ENCODE measurements around the gene LAG3. TPM values are rescaled to one million over a fixed set of nuclear protein-coding genes. Genes with fewer than 3 reads are reported as not detected.

The LAG3 gene
- total and polyA plus RNA-seq, 2 experiments from 2014 or later = 3.7 to 4.7 TPM

GRCh38 chr12:6807170-6807569, 34.9 kb downstream of the LAG3 start:
- Mint-ChIP-seq H3K36me3 (ENCODE audit: low read depth) (peaks cover 2% of the 10 kb centered on the region; the same call in 1 of the 3 replicates), H3K9me3 (peaks cover 3% of the 10 kb centered on the region), H3K4me3 (no peak overlapping the region), H3K4me1 (peaks cover 18% of the 10 kb centered on the region), H3K27ac (no peak overlapping the region), H3K27me3 (ENCODE audit: insufficient read depth, low read depth, poor library complexity) (peaks cover 3% of the 10 kb centered on the region)
- no peak for DNase-seq (ENCODE audit: low spot score)
- no peak for ATAC-seq
- Histone ChIP-seq H3K9me2 (ENCODE audit: insufficient read depth) (peaks cover 4% of the 10 kb centered on the region; the same call in 1 of the 2 replicates), H3K4me1 (ENCODE audit: insufficient read depth) (peaks cover 16% of the 10 kb centered on the region), H3K79me2 (replicated peaks; ENCODE audit: insufficient read depth) (no peaks in the 10 kb centered on the region), H3K27me3 (ENCODE audit: insufficient read depth) (no peaks in the 10 kb centered on the region), H3K27ac (ENCODE audit: low read depth) (no peak overlapping the region), H3K36me3 (ENCODE audit: insufficient read depth) (no peaks in the 10 kb centered on the region; the same call in 1 of the 2 replicates), H3K4me2 (no peak overlapping the region), H3K4me3 (no peak overlapping the region), H4K20me1 (replicated peaks; ENCODE audit: insufficient read depth) (no peaks in the 10 kb centered on the region; the same call in 1 of the 2 replicates), H3F3A (replicated peaks; ENCODE audit: low read depth) (no peaks in the 10 kb centered on the region), H2AFZ (no peak overlapping the region)
- no peak for TF ChIP-seq STAT1 (IDR thresholded peaks at IDR 0.05; ENCODE audit: unreplicated experiment)
- no peak for TF ChIP-seq CTCF (conservative IDR thresholded peaks at IDR 0.05; ENCODE audit: low read depth in 2 of 2)
- TF ChIP-seq EZH2 (IDR thresholded peaks at IDR 0.05; ENCODE audit: low read depth, unreplicated experiment) = no peak
- TF ChIP-seq POLR2AphosphoS5 (IDR thresholded peaks at IDR 0.05; ENCODE audit: low read depth) = no peak
- TF ChIP-seq JUNB (IDR thresholded peaks at IDR 0.05; ENCODE audit: unreplicated experiment) = no peak
- no peak for TF ChIP-seq EZH2phosphoT487 (IDR thresholded peaks at IDR 0.05; ENCODE audit: unreplicated experiment)
- no peak for TF ChIP-seq CREB1 (CRISPR knock-in tag; IDR thresholded peaks at IDR 0.05; ENCODE audit: low read depth)
- TF ChIP-seq ZNF114 (CRISPR knock-in tag; IDR thresholded peaks at IDR 0.05) = no peak
- no peak for TF ChIP-seq ZNF331 (CRISPR knock-in tag; IDR thresholded peaks at IDR 0.05; ENCODE audit: low read depth)
- TF ChIP-seq, protein P1, sequence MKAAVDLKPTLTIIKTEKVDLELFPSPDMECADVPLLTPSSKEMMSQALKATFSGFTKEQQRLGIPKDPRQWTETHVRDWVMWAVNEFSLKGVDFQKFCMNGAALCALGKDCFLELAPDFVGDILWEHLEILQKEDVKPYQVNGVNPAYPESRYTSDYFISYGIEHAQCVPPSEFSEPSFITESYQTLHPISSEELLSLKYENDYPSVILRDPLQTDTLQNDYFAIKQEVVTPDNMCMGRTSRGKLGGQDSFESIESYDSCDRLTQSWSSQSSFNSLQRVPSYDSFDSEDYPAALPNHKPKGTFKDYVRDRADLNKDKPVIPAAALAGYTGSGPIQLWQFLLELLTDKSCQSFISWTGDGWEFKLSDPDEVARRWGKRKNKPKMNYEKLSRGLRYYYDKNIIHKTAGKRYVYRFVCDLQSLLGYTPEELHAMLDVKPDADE (IDR thresholded peaks at IDR 0.05) = no peak
- TF ChIP-seq NANOG (IDR thresholded peaks at IDR 0.05; ENCODE audit: borderline replicate concordance) = no peak
- no peak for TF ChIP-seq REST (IDR thresholded peaks at IDR 0.05; ENCODE audit: unreplicated experiment)
